GM19463 (cell line): ENCODE measurements around the gene ARHGAP6.
A peak's percentile ranks its signal among the peaks of the same experiment; 100 is the strongest.

ENCODE experiments used
- ATAC-seq: cut with Tn5 transposase; IDR thresholded peaks from one replicate; pipeline ENCODE4 v1.9.1; 2021; ENCODE audit warnings: mild to moderate bottlenecking, moderate library complexity; ENCODE audit not compliant: unreplicated experiment

Gene ARHGAP6

DNA sequence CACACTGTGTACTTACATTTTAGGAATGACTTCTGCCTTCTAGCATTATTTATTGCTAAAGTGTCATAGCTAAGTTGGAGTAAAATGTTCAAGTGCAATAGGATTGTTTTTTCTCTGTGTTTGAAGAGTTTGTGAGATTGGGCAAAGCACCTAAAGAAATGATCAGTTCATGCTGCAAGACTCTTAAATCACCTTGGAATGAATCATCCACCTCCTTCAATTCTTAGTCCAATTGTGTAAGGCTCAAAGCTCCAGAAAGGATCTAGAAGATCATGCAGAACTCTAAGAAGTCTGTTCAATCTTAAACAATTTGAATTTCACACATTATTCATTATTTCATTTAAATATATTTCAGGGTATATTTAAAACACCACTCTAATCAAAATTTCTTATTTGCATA lies 235.4 kb downstream of the ARHGAP6 start:
- no peak for ATAC-seq

DNA sequence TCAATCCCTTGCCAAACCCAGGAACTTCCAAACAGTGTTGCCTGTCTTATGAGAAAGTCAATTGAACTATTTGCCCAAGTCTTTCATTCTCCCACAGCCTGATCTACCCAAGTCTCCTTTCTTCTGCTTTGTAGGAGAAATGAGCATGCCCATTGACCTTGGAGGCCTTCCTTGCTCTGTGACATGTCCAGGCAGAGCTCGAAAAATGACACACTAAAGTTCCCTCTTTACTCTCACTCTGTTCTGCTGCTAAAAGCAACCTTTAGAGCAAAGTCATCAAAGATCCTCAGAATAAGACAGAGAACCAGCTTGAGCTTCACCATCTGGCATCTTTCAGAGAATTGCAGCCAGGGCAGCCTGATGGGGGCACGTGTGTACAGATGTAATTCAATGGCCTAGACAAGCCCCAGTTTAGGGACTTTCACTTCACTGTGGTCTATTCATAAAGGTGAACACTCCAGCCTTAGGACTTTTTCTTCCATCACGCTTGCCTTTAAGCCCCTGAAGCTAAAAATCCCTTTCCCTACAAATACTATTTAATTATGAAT lies 236.1 kb downstream of the ARHGAP6 start:
- no peak for ATAC-seq

DNA sequence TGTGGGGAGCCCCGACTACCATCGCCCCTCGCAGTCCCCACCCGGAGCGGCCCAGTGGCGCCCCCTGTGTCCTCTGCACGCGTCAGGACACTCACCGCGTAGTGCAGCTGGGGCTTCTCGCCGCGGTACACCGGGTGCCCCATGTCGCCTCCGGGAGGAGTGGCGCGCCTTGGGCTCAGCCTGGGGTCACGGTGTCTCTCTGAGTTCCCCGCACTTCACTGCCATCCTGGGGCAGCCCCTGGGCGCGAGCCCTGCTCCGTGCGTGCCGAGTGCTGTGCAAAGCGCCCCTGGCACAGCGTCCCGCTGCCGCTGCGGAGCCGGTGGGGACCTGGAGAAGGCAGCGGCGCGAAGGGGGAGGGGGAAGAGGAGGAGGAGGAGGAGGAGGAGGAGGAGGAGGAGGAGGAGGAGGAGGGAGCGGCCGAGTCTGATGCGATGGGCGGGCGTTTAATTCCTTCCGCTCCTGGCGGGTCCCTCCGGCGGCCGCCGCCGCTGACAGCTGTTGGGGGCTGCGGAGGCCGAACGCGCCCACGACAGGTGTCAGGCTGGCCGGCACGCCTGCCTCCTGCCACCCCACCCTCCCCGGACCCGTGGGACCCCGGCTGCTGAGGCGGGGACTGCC lies 238.2 kb downstream of the ARHGAP6 start:
- peak; percentile 41 for ATAC-seq

DNA sequence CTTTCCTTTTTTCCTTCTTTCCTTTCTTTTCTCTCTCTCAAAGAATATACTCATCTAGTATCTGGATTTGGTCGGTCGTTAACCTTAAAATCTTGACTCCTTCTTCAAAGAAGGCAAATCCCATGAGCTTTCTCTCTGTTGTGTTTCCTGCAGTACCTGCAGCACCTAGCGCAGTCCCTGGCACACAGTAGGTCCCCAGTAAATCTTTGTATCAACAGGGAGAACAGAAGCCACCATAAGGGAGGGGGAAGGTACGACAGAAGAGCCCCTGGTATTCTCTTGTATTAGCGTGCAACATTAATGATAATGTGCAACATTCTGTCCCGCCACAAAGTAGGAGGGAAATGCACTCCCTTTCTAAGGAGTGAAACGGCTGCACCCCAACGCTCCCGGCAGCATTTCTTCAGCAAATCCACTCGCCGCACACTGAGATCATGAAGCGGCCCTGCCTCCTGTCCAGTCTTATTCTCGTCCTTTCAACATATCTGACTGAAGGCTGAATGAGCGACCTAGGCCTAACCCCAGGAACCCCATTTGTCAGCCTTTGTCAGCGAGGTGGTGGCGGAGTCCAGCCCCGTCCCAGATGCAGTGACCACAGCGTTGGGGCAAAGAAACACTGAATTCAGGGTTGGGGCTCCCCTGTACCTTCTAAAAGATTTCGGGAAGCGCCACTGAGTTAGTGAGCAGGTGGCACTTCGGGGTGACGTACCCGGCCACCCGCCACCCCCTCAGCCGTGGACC lies 238.8 kb downstream of the ARHGAP6 start:
- ATAC-seq: no peak

DNA sequence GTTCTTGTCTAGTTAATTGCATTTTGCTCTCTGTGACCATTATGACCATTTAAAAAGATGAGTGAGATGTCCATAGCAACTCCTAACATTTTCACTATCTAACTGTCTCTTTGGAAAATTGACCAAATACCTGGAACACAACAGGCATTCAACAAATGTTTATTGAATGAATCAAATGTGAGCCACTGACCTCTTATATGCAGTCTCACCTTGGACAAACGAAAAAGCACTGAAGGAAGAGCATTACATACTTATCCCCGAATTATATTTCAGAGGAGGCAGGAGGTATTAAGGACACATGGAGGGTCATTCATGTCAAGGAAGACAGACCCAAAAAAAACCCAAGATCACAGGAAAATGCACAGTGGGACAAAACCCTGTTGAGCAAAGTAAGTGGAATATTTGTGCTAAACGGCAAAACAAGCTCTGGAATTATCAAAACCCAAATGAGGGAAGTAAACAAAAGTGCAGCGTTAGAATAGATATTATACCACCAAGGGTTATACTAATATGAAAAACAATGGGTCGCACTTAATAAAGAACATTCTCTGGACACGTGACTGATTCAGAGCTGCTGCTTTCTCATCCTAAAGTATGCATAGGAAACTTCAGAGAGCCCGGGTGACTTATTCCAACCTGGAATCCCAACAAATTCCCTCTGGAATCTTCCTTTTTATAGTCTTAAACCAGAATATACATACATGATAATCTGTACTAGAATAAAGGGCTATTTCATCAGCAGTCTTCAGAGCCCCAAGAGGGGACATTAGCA lies 240.6 kb downstream of the ARHGAP6 start:
- ATAC-seq: no peak

DNA sequence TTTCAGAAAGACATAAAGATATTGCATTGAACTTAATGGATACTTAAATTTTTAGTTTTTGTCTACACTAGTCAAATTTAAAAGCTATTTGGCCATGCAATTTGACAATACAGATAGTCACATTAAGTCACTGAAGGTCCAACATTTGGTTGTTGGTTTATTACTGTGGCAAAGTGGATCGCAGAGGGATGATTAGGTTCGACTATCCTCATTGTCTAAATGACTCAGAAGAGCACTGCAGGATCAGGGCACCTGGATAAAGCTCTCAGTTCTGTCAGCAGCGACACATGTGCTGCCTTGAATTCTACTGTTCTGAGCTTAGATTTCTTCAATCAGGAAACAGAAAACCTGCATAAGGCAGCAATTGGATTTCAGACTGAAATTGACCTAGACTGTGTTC lies 241.8 kb downstream of the ARHGAP6 start:
- no peak for ATAC-seq

DNA sequence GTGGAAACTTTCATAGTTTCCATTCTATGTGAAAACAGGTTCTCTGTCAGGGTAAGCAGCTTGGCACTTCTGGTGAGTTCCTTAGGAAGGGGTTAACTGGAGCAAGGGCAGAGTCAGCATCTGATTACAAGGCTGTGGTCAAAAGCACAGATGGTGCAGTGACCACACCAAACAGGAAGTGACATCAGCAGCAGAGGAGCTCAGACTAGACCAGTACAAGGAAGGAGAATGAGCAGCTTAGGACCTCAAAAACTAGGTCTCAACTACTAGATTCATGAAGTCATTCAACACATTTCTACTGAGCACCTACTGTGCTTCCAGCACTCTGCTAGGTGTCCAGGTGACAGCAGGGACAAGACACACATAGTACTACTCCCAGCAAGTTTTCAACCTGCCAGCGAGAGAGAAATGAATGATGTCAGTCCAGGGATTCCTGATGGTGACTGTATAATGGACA lies 242.3 kb downstream of the ARHGAP6 start:
- ATAC-seq: peak; percentile 85

DNA sequence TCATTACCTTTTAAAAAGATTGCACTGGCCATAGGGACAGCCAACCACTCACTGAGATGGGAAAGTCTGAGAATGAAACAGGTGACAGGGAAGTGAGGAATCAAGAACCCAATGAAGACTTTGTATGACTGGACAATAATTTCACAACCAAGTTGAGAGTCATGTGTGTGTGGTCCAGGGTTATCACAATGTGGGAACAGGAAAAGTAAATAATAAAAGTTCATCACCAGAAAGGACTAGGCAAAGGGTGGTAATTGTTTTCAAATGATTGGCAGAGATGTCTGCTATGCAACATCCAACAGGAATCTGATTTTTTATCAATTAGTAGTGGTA lies 243.2 kb downstream of the ARHGAP6 start:
- no peak for ATAC-seq

DNA sequence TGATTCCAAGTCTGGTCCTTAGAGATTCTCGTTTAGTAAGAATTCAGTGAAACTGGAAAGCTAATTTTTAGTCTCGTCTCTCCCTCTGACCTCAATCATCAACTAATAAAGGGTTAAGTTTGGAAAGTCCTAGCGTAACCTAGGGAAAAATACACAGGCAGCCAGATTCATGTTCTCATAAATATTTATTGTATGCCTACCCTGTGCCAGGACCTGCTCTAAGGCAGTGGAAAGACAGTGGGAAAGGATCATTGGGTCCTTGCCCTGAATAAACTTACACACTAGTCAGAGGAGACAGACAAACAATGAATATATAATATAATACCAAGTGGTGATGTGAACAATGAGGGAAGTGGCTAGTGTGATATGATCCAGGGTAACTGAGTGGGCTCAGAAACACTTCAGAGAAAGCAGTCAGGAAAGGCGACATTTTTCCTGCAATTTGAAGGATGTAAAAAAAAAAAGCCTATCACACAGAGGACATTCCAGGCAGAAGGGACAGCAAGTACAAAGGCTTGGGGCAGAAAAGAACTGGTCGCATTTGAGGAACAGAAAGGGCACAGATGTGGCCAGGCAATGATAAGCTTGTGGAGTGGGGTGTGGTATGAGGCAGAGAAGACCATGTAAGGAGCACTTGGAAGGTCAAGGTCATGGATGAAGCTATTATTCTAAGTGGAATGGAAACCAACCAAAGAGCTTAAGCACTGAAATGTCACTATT lies 243.8 kb downstream of the ARHGAP6 start:
- no peak for ATAC-seq

DNA sequence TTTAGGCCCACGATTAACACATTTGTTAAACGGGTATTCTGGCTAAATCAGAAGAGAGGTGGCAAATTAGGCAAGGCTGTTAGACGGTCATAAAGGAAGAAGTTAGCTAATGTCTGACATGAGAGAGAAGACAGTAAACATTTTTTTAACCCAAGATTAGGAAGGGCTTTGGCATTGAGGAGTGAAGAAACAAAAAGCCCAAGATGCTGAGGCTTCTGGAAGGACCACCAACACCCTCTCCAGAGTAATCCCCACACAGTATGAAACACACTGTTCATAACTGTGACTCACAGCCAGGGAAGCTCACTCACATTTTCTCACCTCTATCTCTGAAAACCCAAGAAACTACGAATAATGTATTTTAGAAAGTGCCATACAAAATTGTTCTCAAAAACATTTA lies 244.9 kb downstream of the ARHGAP6 start:
- no peak for ATAC-seq

DNA sequence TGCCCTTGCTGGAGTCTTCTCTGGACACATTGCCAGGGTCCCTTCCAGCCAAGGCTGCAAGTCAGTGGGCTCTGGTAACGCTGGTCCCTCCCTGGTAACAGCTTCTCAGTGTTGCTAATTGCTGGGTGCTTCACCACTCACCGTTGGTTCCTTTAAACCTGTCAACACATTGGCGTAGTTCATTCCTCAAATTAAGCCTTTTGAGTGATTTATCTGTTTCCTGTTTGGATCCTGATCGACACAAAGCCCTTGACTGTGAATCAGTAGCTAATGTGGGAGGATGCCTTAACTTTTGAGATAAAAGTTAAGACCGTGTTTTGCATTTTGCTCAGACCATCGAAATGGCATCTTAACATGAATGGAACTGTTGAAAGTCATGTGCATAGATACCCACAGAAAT lies 246.6 kb downstream of the ARHGAP6 start:
- ATAC-seq: no peak

DNA sequence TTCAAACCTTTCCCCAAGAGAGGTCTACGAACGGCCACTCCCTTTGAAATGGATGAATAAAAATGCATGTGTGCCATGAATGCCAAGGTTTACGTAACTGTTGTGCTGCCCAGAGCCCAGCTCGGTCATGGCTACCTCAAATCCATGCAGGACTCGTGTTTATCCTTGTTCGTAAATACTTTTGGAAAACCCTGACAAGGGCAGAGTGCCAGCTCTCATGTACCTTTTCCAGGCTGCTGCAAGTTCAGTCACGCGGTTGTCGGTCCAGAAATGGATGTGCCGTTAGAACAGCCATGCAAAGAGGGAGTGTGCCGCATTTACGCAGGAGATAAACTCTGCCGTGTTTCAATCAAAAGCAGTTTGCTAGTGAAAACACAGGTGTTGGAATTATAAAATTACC lies 249.1 kb downstream of the ARHGAP6 start:
- ATAC-seq: no peak

DNA sequence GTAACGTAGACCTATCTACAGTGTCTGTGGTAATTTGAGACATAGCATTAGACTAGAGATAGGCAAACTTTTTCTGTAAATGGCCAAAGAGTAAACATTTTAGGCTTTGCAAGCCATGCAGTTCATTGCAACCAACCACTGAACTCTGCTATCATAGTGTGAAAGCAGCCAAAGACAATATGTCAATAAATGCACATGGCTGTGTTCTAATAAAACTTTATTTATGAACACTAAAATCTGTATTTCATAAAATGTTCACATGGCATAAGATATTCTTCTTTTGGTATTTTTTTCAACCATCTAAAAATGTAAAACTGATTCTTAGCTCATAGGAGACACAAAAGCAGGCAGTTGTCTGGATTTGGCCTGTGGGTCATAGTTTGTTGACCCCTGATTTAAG lies 251.6 kb downstream of the ARHGAP6 start:
- no peak for ATAC-seq

DNA sequence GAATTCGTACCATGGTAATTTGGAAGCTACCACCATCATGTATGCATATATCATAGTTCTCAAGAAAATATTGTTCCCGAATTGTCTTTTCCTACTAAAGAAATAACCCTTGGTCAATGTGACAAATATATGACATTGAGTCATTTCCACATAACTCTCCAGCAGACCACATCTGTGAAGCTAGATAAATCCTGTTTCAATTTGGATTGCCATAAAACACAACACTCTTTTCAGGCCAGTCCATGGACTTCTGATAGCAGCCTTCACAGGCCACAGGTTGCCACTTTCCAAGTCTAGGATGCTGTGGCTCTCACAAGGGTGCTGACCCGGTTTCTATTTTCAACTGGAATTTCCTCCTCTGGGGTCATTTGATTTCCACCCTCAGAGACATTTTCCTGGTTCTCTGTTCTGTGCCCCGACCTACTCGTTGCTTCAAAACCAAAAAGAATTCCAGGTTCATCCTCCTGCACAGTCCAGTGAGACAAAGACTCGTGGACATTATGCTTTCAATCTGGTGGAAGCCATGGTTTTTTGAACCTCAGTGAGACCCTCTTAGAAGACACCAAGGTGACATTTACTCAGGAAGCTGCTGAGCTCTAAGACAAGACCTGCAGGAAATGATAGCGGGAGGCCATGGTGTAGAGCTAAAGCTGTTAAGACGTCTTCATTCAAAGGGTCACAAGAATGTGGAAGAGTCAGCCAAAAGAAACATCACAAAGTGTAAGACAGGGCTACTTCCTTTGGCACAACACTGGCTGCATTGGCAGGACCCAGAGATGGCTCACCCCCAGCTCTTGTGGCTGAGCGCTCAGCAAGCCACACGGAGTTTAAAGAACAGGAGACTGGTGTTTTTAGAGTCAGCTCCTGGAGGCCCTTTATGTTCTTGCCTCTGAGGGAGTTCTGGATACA lies 252.8 kb downstream of the ARHGAP6 start:
- ATAC-seq: no peak

DNA sequence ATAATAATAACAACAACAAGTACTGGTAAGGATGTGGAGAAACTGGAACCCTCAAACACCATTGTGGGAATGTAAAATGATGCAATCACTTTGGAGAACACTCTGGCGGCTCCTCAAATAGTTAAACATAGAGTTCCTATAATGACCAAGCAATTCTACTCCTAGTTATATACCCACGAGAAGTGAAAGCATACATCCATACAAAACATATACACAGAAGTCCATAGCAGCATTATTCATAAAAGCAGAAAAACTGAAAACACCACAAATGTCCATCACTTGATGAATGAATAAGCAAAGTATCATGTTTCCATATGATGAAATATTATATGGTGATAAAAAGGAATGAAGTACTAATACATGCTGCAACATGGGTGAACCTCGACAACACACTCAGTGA lies 255.8 kb downstream of the ARHGAP6 start:
- ATAC-seq: no peak

DNA sequence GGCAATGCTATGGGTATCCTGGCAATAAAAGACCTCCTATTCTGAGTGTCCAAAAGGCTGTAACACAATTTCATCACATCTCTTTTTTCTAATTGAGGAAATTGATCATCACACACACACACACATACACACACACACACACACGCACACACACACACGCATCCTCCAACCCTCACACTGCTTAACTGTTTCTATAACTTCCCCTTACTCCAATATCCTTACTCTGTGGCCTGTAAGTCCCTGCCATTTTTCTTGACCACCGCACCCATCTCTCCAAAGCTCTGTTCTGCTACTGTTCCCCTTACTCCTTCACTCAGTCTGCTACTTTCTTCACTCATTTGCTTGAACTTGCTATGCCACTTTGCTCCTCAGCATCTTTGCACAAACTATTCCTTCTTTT lies 256.9 kb downstream of the ARHGAP6 start:
- ATAC-seq: no peak

DNA sequence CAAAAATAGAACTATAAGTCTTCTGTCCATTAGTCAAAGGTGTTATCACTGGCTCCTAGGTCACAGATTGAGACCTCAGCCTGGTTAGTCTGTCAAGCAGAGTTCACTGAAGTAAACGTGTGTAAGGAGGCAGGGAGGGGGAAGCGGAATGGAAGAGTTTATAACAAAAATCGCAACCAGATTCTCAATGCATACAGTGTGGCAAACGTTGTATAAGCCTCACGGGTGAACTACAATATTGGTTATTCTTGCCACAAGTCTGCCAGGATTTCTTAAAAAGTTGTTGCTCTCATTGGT lies 257.7 kb downstream of the ARHGAP6 start:
- no peak for ATAC-seq

DNA sequence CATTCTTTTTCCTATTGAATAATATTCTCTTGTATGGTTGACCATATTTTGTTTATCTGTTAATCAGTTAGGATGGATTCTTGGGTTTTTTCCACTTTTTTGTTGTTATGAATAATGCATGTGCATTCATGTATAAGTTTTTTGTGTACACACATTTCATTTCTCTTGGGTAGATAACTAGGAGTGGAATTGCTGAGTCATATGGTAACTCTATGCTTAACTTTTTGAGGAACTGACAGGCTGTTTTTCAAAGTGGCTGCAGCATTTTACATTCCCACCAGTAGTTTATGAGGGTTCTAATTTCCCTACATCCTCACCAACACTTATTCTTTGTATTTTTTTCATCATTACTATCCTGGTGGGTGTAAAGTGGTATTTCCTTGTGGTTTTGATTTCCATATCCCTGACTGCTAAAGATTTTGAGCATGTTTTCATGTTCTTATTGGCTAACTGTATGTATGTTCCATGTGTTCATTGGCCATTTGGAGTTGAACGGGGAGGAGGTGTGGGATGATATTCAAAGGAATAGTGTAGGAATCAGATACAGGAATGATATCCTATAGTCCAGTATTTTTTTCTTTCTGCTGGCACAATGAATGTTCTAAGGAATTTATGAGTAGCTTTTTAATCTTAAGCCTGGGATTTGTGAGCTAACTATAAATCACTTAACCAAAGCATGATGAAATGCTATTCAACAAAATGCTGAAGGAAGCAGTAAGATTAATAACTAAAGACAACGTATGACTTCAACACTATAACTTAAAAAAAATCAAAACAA lies 258.2 kb downstream of the ARHGAP6 start:
- peak; percentile 44 for ATAC-seq

DNA sequence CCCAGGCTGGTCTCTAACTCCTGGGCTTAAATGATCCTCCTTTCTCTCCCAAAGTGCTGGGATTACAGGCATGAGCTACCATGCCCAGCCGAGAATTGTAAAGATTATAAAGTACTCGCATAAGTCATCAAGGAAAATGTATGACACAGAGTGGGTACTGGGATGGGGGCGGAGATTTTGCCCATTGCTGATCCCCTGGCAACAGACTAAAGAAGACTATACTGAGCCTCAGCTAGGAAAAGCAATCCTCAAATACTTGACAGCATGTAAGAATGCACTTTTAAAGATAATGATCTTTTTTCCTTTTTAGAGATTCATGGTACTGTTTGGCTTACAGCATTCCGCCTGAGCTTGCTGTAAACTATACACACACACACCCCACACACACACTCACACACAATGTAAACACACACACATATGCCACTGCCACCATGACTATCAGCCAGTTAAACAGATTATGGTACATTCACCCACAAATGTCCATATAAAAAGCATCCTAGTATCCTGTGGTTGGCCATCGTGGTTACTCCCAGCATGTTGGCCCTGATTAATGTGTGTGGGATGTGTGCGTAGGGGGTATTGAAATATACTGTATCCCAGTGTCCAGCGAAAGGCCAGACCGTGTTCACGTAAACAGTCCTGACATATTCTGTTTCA lies 259.5 kb downstream of the ARHGAP6 start:
- no peak for ATAC-seq
